HG03060 (cell line): Measurements from ENCODE around the gene EXOG.

ENCODE experiments used
- ATAC-seq: cut with Tn5 transposase; IDR thresholded peaks from one replicate; pipeline ENCODE4 v1.9.1; 2021; ENCODE audit warnings: low read depth, moderate number of reproducible peaks; ENCODE audit not compliant: unreplicated experiment

EXOG gene

DNA sequence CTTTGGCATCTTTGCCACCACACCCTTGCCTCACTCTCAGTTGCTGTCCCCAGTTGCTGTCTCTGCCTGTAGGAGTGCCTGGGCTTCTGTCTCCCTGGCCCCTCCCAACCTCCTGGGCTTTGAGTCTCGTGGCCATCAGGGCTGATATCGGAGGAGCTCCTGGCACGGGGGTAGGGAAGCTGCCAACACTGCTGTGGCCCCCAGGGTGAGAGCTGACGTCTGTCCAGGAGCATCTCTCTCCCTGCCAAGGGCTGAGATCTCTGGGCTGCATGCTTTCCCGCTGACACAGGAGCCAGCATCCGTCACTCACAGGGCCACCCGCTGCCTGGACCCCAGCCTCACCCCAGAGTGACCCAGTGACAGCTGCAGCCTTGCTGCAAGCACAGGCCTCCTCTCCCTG lies 47.4 kb downstream of the EXOG start:
- ATAC-seq, result no peak

GRCh38 chr3:38544926-38545325 lies 48.8 kb downstream of the EXOG start:
- ATAC-seq, result no peak

- ATAC-seq, result no peak
Measured at GRCh38 chr3:38545550-38545949, 49.4 kb downstream of the EXOG start.

- ATAC-seq, result no peak
Measured at GRCh38 chr3:38545983-38546382, 49.8 kb downstream of the EXOG start.

- ATAC-seq, result no peak
Measured at GRCh38 chr3:38548154-38548931, 52.2 kb downstream of the EXOG start.

- no peak for ATAC-seq
Measured at GRCh38 chr3:38549082-38549481, 52.9 kb downstream of the EXOG start.

DNA sequence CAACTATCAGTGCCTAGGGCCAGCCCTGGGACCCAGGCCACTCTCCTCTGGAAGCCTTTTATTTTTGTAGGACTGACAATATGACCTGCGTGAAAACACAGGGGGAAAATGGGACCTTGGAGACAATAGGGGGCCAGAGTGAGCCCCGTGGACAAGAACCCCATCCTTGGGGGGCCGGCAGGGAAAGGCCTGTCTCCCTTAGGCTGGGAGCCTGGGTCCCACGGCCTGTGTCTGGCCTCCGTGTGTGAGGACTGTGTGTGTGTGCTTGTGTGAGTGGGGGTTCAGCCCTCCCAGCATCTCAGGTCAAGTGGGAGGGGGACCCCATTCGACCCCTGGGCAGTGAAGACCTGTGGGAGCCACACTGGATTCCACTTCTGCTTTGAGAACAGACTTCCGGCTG lies 53.3 kb downstream of the EXOG start:
- ATAC-seq, result no peak

GRCh38 chr3:38549957-38550840 lies 54.1 kb downstream of the EXOG start:
- ATAC-seq, result no peak

- no peak for ATAC-seq
Measured at GRCh38 chr3:38551026-38551832, 55.1 kb downstream of the EXOG start.

DNA sequence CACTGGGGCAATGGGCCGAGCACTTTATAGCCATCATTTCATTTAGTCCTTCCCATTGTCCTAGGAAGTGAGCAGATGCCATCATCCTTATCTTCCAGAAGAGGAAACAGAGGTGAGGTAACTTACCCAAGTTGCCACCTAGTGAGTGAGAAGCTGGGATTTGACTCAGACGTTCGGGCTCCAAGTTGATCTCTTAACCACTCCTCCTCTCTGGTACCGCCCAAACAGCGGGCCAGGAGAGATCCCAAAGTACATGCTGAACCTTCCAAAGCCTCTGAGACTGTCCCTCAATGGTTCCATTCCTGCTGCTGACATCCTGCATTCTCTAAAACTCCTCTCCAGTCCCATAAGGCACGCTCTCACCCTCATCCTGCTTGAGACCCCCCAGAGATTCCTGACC lies 56.2 kb downstream of the EXOG start:
- ATAC-seq, result no peak

DNA sequence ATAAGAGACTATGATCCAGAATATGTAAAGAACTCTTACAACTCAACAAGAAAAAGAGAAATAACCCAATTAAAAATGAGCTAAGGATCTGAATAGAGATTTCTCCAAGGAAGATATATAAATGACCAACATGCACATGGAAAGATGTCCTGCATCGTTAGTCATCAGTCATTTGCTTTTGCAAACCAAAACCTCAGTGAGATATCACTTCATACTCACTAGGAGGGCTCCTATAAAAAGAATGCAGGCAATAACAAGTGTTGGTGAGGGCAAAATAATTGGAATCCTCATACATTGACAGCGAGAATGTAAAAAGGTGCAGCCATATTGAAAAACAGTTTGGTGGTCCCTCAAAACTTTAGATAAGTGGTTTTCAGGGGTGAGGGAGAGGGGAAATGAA lies 56.9 kb downstream of the EXOG start:
- no peak for ATAC-seq

DNA sequence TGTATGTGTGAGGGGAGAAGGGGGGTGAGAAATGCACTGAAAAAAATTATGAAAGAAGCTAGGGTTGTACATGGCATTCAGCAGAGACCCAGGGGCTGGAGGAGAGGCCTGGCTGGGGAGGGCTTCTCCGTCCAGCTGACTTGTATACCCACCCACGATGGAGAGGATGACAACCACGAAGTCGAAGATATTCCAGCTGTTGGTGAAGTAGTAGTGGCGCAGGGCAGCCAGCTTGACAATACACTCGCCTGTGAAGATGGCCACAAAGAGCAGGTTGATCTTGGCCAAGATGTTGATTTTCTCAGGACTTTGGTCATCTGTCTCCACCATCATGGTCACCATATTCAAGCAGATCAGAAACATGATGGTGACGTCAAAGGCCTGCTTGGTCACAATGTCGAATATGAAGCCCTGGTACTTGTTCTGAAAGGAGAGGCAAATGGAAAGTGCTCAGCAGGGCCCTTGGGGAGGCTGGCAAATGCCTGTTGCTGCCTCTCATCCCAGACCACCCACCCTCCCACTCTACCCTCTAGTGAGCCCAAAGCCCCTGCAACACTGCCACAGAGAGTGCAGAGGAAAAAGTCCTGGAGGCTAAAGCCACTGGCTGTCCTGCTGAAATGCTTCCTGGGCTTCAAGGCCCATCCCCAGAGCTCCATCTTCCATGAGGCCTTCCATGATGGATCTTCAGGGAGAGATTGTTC lies 58.1 kb downstream of the EXOG start:
- ATAC-seq, result no peak

DNA sequence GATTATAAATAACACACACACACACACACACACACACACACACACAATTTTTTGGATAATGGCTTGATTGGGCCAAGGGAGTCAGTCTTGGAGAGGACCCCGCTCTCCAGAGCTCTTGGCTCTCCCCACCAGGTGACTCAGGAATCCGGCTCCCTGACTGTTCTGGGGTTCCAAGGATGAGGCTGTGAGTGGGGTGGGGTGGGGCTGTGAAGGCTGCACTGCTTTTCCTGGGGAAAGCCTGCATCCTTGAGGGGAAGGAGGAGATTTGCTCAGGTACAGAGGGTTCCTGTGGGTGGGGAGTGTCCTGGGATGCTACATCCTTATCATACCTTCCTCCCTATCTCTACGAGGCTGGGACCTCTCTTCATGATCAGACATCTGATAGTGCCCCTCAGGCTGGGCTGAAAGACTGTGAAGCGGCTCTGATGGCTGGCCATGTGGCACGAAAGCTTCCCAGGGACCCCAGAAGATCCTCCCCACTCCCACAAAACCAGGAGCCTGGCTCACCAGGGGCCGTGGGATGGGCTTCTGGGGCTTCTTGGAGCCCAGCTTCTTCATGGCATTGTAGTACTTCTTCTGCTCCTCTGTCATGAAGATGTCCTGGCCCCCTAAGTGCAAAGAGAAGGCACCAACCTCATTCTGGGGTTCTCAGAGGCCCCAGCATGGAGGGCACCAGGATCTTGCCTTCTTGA lies 59.2 kb downstream of the EXOG start:
- ATAC-seq, result no peak

DNA sequence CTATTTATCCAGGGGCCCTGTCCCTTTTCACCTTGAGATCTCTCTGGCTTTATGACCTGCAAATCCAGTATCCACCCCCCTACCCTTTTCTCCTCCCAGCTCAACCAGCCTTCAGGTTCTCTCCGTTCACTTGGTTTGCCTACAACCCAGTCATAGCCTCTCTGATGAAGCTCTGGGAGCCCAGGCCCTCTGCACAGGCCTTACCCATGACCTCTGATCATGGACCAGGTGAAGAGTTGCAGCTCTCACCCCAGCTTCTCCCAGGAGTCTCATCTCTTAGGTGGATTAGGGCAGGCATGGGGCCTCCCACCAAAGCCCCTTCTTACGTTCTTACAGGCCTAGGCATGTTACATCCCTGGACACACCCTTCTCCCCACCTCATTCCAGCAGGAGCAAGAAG lies 59.8 kb downstream of the EXOG start:
- no peak for ATAC-seq

- no peak for ATAC-seq
Measured at GRCh38 chr3:38556640-38557358, 60.7 kb downstream of the EXOG start.

GRCh38 chr3:38558864-38559263 lies 62.7 kb downstream of the EXOG start:
- ATAC-seq, result no peak

DNA sequence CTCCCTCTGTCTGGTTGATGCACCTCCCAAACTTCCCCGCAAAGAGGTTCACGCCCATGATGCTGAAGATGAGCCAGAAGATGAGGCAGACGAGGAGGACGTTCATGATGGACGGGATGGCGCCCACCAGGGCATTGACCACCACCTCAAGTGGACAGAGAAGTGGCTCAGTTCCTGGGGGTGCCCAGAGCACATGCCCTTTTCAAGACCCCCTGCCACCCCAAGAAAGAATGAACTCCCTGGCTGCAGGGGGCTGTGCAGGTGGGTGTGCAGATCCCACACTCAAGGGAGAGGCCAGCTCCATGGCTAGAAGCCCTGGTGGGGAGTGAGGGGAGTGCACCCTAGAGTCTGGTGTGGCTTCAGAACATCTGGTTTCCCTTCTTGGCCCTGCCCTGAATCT lies 64.1 kb downstream of the EXOG start:
- ATAC-seq, result no peak

- ATAC-seq, result no peak
Measured at GRCh38 chr3:38560996-38561717, 65.0 kb downstream of the EXOG start.
